ENCODE measurements around the gene CYP2E1. TPM values are rescaled to one million over a fixed set of nuclear protein-coding genes. Genes with fewer than 3 reads are reported as not detected.

Gene CYP2E1
- total and polyA plus RNA-seq, 10 of the 15 experiments (the other 5 are each of a cell fraction or from before 2014, with no cell fraction given), result 0.09 to 1.9 (median 0.28) TPM; not detected in 3

GRCh38 chr10:133528296-133528844 lies 1.2 kb downstream of the CYP2E1 start (continued):
- TF ChIP-seq ZBTB40 (IDR thresholded peaks at IDR 0.05; ENCODE audit: borderline replicate concordance), result no peak
- no peak for TF ChIP-seq SKIL (IDR thresholded peaks at IDR 0.05; ENCODE audit: low read depth, poor library complexity, severe bottlenecking)
- TF ChIP-seq PBX3 (IDR thresholded peaks at IDR 0.05; ENCODE audit: insufficient replicate concordance, low read depth, low read length), result no peak
- TF ChIP-seq RAD21 (IDR thresholded peaks at IDR 0.05; ENCODE audit: insufficient read depth, low read depth, low read length), result no peak
- TF ChIP-seq BHLHE40 (IDR thresholded peaks at IDR 0.05; ENCODE audit: borderline replicate concordance in 1 of 2, low read depth in 2 of 2, low read length in 1 of 2), result no peak
- TF ChIP-seq CUX1 (IDR thresholded peaks at IDR 0.05; ENCODE audit: insufficient replicate concordance, low read depth, low read length), result no peak
- TF ChIP-seq MTA3 (IDR thresholded peaks at IDR 0.05; ENCODE audit: borderline replicate concordance, low read length), result no peak
- TF ChIP-seq NR2C1 (IDR thresholded peaks at IDR 0.05), result no peak
- TF ChIP-seq FOXK2 (IDR thresholded peaks at IDR 0.05), result no peak
- no peak for TF ChIP-seq ZSCAN29 (IDR thresholded peaks at IDR 0.05)
- no peak for TF ChIP-seq CHD4 (IDR thresholded peaks at IDR 0.05)

Data from GM12878 (cell line).